Loucy (cell line): ENCODE measurements around the gene TRAPPC13.

Experiments used
- CTCF ChIP-seq: fragments of 200-600 bp; sonication (generic); conservative IDR thresholded peaks from 2 replicates; pipeline ENCODE4 v1.5.1; 2014; ENCODE audit warnings: mild to moderate bottlenecking, antibody characterized with exemption, low read length
- EZH2phosphoT487 ChIP-seq: fragments of 200-600 bp; IDR thresholded peaks from 2 replicates; pipeline ENCODE4 v1.6.1; 2018; ENCODE audit warnings: antibody characterized with exemption, mild to moderate bottlenecking, moderate library complexity, borderline replicate concordance

GRCh38 chr5:65624025-65624570 lies 729 bp upstream of the TRAPPC13 start, which contains the start of gene TRIM23:
- TF ChIP-seq CTCF (peak; percentile 15; the same call in 1 of the 2 replicates), EZH2phosphoT487 (no peak)
